Medulla oblongata (tissue), 1 donor: ENCODE measurements around the gene PKHD1.

Experiments
- DNase-seq: peaks from one replicate; pipeline ENCODE4 v3.0.0-alpha.2; 2015; ENCODE audit errors: extremely low spot score

PKHD1 gene

DNA sequence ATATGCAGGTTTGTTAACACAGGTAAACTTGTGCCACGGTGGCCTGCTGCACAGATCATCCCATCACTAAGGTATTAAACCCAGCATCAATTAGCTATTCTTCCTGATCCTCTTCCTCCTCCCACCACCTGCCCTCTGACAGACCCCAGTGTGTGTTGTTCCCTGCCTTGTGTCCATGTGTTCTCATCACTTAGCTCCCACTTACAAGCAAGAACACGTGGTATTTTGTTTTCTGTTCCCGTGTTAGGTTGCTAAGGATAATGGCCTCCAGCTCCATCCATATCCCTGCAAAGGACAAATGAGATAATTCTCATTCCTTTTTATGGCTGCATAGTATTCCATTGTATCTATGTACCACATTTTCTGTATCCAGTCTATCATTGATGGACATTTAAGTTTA lies 294.0 kb downstream of the PKHD1 start:
- DNase-seq = no peak

DNA sequence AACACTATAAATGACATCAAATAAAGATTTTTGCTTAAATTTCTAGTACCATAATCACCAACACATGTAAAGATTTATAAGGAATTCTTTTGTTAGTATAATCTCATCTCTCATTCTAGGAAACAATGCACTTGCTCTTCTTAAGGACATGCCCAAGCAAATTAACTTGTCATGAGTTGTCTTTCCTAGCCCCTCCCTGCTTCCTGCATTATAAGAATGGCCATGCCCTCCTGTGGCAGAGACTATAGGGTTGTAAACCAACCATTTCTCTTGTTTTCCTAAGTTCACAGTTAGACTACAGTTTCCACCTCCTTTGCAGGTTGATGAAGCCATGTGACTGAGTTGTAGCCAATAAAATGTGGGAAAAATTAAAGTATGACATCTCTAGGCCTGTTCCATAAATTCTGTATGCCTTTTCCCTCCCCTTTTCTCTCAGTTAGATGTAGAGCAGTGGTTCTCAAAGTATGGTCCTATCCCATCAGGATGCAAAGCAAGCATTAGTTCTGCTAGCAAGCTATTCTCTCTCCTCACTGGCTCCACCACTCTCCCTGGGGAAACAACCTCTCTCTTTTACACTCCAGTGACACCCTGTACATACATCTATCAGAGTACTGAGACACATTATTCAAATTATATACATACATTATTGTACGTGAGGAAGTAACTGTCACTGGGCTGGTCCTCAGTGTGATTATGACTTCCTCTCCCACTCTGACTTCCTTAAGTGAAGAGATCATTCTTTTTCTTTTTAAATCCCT lies 295.0 kb downstream of the PKHD1 start:
- DNase-seq = no peak

DNA sequence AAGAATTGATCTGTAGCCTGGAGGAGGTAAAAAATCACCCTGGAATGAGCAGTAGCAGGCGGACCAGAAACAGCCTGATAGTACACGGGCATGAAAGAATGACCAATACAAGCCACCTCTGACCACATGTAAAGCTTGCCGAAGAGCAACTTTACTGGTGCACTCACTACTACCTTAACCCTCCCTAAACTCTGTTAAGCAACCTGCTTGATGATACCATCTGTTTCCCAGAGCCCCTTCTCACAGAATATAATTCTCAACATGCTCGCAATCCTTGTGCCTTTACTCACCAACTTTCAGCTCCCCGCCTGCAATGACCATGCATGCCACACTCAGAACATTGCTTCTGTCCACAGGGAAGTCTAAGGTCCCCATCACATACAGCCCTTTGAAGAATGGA lies 296.5 kb downstream of the PKHD1 start:
- no peak for DNase-seq

GRCh38 chr6:51788121-51788520 lies 299.3 kb downstream of the PKHD1 start:
- no peak for DNase-seq

- DNase-seq = no peak
Measured at GRCh38 chr6:51778666-51779065, 308.7 kb downstream of the PKHD1 start.

DNA sequence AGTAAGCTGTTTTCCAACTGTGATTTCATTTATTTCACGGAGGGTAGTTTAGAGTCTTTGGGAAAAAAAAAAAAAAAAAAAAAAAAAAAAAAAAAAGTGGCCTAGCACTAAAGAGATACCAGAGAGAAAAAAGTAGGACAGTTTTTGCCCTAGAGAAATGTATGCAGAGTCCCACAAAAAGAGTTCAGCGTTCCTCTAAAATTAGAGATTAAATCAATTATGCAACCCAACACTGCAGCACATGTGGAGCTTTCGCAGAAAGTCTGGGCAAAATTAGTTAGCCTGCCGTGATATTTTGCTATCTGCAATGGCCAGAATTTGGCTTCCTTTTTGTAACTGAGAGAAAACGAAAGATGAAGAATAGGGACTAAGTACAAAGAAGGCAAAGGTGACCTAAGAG lies 309.8 kb downstream of the PKHD1 start:
- DNase-seq = no peak

- no peak for DNase-seq
Measured at GRCh38 chr6:51775942-51776860, 311.2 kb downstream of the PKHD1 start.

DNA sequence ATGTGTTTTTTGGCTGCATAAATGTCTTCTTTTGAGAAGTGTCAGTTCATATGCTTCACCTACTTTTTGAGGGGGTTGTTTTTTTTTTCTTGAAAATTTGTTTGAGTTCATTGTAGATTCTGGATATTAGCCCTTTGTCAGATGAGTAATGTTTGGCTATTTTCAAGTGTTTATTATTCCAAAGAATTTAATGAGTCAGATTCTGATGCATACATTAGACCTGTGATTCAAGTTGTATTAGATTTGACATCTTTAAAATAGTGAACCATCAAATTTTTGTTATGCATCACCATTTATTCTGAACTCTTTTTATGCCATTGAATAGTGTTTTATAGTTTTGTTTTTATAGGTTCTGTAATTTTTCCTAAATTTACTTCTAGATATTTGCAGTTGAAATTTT lies 319.3 kb downstream of the PKHD1 start:
- no peak for DNase-seq

- no peak for DNase-seq
Measured at GRCh38 chr6:51765230-51765629, 322.2 kb downstream of the PKHD1 start.

GRCh38 chr6:51753635-51754034 lies 333.8 kb downstream of the PKHD1 start:
- DNase-seq = no peak

DNA sequence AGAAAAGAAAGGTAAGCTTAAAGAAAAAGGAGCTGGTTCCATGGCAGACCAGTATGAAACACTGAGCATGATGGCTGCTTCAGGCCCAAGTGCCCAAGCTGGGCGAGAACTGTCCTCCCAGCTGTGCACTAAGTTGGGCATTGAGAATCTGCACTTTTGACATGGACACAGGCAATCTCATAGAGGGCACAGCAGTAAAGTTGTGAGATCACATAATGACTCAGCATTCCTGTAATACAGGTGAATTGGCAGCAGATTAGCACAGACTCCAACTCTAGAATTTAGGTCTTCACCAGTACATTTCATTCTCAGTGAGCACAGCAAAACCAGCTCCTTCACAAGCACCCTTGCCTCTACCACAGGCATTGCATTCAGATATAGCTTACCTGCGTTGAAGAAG lies 343.4 kb downstream of the PKHD1 start:
- no peak for DNase-seq

DNA sequence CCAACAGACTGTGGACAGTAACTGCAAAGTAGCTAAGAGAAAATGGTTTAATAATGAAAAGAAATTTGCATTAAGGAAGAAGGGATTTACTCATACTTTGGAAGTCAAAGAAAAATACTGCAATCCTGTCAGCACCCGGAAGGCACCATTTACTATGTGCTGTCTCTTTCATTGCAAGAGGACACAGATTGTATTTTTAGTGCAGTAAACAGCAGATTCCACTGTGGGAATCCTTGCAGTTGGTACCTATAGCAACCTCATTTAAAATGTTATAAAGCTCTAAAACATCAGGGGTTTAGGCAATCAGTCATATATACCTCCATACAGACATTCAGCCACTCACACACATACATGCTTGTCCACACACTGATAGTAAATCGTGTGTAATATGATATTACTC lies 346.8 kb downstream of the PKHD1 start:
- no peak for DNase-seq

DNA sequence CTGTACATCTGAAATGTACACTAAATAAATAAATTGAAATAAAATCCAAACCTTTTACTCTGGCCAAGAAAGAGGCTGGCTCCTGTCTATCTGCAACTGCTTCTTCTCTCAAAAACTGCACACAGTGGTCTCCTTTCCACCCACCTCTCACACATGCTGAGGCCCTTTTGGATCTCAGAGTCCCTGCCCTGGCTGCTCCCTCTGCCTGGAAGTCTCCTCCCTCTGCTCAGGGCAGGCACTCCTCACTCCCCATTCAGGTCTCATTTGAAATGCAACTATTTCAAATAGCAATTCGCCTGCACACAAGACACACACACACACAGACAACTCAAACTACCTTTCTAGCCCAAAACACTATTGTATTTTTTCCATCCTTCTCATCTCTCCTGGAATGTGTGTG lies 348.8 kb downstream of the PKHD1 start:
- DNase-seq = no peak

- DNase-seq = no peak
Measured at GRCh38 chr6:51737580-51738360, 349.6 kb downstream of the PKHD1 start.

DNA sequence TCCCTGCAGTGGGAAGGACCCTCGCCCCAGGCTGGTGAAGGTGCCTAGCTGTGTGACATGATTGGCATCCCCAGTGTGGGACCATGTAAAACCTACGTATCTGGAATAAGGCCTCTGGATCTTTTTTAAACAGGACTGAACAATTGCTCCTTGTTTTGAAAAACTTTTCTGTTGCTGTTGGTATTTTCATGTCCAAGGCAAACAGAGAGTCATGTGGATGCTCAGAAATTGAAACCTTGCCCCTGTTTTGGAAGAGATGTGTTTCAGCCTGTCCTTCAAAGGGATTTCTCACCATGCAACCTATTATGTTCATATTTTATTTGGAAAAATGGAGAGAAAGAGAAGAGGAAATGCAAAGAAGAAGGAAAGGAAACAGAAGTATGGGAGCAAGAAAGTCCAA lies 362.3 kb downstream of the PKHD1 start:
- DNase-seq = no peak

DNA sequence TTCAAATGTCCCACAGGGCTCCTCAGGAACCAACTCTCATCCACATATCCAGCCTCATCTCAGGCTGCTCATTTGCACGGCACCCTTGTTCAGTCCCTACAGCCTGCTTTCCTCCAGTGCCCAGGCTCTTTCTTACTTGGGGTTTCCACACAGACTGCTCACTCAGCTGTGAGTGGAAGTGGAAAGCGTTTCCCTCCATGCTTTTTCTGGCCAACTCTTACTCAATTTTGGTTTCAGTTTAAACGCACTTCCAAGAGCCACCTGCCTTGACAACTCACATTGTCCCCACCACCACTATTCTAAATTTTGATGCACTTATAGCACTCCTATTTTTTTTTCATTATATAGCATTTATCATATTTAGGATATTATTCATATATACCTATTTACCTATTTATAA lies 367.1 kb downstream of the PKHD1 start:
- DNase-seq = no peak

DNA sequence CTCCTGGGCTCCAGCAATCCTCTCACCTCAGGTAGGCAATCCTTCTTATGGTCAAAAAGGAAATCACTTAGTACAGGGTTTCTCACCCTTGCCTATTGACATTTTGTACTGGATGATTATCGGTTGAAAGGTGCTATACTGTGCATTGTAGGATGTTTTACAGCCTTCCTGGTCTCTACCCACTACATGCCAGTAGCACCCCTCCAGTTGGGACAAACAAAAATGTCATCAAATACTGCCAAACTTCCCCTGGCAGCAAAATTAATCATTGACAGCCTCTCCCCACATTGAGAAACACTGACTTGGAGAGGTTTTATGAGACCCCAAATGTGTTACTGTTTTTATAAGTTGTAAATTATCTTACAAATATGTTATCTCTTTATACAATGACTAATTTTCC lies 368.1 kb downstream of the PKHD1 start:
- no peak for DNase-seq

GRCh38 chr6:51718533-51718932 lies 368.9 kb downstream of the PKHD1 start:
- DNase-seq = no peak

DNA sequence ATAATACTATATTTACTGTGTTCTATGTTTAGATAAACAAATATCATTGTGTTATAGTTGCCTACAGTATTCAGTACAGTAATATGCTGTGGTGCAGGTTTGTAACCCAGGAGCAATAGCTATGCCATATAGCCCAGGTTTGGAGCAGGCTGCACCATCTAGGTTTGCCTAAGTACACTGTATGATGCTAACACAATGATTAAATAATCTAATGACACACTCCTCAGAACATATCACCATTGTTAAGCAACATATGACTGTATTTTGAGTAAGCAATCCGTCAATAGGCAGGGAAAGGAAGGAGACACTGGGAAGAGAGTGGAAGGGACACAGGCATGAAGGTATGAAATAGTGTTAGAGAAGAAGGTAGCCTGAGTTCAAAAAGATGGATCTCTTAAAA lies 369.9 kb downstream of the PKHD1 start:
- no peak for DNase-seq

GRCh38 chr6:51711876-51712275 lies 375.5 kb downstream of the PKHD1 start:
- no peak for DNase-seq

DNA sequence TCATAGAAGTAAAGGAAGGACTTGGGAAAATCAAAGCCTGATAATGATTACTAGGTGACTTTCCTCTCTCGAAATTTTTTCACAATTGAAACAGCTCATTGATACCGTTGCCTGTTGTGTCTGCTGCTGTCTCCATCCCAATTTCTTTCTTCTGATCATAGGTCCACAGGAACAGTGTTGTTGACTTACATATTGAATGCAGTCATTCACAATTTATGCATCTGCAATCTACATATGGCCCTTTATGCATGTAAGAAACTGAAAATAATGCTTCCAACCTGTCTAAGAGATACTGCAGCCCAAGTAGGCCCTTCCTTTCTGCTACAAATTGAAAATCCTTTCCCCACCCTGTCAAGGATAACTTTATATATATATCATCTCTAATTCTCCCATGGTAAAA lies 381.3 kb downstream of the PKHD1 start:
- DNase-seq = no peak

DNA sequence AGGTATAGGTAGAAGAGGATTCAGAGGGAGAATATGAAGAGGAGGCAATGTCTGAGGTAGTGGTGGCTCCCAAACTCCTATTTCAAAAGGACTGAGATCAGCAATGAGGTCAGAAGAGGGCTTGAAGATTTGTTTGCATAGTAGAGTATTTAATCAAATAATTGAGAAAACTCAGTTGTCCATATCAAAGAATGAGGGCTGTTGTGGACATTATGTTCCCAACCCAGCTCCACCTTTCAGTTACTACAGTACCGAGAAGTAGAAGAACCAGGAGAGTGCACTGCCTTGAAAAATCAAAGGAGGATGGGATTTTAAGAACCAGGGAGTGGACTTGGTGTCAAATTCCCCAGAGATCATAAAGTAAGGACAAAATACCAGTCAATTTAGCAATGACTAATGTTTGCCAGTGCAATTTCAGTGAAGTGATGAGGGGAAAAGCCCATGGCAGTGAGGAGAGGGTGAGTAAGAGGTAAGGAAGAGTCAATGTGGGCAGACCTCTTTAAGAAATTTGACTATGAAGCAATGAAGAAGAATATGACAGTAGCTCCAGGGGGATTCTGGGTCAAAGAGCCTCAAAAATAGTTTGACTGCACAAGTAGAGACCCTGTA lies 382.4 kb downstream of the PKHD1 start:
- DNase-seq = no peak
